Colon (tissue), 2 donors: ENCODE measurements around the gene LSM14A.

Experiments
- FAIRE-seq: peaks from 2 replicates; lab custom pipeline; 2012; peaks lifted over from hg19 to GRCh38; lab: Jason Lieb, UNC
- donor health status: control.
- donor health status: control.

The LSM14A gene

DNA sequence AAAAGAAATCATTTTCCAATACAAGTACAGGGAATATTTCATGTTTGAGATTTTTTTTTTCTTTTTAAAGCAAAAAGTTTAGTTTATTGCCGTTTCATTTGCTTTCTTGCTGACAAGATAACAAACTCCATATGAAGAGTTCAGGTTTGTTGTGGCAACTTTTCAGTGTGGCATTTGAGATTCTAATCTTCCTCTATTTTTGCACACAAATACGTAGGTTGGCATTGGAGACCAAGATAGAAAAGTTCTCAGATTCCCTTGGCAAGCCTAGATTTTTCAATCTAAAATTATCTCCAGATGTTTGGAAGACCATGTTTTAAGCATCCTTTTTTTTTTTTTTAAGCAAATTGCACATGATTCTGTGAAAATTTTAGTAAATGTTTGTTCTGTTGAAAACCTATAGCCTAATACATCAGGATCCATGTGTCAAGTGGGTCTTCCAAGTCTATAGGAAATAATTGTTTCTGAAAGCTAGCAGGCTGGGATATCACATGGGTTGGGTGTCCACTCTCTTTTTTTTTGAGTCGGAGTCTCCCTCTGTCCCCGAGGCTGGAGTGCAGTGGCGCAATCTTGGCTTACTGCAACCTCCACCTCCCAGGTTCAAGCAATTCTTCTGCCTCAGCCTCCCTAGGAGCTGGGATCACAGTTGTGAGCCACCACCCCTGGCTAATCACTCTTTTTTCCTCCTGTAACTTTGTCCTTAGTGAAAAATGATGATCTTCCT lies 84.7 kb downstream of the LSM14A start:
- FAIRE-seq: no peak

DNA sequence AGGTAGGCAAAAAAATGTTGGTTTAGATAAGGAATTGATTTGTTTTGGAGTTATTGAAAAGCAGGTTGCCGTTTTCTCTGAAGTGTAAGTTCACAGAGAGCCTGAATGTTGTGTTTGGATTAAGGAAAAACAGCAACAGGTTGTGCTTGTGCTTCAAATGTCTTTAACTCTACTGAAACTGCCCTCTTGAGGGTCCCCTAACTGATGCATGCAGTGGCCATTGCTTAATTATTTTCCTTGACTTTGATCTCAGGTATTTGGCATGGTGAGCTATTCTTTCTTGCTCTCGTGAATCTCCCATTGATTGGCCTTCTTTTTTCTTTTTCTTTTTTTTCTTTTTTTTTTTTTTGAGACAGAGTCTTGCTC lies 85.2 kb downstream of the LSM14A start:
- FAIRE-seq: no peak

DNA sequence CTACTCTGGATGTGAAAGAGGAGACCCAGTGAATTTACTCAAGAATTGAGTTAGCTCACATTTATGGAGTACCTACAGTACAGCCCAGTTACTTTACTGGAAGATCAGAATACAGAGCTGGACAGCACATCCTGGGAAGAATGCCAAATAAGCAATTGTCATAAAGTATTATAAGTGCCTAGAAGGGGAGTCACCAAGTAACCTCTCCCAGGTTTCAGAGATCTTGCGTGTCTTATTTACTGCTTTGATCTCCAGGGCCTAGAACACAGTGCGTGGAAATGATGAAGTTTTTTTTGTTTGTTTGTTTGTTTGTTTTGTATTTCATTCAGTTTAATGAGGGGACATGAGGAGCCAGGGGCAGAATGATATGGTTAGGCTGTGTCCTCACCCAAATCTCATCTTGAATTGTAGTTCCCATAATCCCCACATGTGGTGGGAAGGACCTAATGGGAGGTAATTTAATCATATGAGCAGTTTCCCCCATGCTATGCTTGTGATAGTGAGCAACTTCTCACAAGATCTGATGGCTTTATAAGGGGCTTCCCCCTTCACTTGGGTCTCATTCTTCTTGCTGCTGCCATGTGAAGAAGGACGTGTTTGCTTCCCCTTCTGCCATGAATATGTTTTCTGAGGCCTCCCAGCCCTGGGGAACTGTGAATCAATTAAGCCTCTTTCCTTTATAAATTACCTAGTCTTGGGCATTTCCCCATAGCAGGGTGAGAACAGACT lies 87.2 kb downstream of the LSM14A start:
- no peak for FAIRE-seq

DNA sequence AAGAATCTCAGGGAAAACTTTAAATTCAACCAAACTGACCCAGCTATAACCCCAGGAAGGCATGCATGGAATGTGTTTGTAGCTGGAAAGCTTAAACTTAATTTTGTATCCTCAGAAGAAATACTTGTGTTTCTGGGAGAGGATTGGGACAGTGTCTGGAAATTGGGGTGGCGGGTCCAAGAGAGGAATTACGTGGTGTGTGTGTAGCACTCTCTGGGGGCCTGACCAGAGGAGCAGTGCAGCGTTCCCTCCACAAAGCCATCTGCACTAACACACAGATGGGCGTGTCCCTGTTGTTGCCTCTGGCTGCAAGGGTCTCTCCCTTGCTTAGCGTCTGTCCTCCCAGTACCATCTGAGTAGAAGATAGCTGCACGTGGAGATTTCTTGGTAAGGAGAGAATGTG lies 88.5 kb downstream of the LSM14A start:
- FAIRE-seq: no peak

DNA sequence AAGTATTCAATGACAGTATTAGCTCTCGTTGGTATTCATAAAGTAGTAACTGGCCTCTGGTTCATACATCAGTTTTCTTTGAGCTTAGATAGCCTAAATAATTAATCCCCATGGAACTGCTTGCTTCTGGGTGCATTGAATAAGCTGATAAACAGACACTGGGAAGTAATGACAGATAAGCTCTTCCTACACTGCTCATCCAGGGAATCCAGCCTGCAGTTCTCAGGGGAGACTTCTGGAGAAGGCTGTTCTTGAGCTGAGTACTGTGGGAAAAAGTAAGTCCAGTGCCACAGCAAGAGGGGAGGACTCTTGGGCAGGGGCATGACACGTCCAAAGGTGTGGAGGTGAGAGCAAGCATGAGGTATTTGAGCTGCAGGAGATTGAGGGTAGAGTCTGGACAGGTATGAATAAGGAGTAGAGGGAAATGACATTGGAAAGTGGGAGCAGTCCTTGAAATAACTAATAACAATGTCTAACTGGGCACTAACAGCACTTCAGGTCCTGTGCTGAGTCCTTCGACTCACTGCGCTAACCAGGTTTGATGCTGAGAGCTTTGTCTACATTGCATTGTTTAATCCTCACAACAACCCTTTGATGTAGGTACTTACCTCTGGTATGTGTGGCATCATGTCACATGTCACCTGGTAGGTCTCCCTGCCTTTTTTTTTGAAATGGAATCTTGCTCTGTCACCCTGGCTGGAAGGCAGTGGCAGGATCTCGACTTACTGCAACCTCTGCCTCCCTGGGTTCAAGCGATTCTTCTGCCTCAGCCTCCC lies 89.2 kb downstream of the LSM14A start:
- no peak for FAIRE-seq

DNA sequence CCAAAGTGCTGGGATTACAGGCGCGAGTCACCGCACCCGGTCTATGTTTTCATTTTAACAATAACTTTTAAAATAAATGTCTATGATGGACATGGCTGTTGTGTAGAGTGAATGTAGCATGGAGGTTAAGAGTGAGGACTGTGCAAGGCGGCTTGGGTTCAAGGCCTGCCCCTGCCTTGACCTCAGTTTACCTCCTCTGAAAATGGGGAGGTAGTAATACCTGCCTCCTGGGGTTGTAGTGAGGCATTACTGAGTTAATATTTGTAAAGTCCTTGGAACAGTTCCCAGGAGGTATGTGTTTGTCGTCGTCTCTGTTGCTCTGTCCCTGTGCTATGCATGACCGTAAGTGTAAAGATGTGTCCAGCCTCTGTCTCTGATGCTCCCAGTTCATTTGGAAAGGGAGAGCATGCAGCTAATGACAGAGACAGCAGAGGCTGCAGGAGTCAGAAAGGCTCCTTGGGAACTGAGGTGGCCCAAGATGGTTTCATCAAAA lies 91.5 kb downstream of the LSM14A start:
- FAIRE-seq: no peak

DNA sequence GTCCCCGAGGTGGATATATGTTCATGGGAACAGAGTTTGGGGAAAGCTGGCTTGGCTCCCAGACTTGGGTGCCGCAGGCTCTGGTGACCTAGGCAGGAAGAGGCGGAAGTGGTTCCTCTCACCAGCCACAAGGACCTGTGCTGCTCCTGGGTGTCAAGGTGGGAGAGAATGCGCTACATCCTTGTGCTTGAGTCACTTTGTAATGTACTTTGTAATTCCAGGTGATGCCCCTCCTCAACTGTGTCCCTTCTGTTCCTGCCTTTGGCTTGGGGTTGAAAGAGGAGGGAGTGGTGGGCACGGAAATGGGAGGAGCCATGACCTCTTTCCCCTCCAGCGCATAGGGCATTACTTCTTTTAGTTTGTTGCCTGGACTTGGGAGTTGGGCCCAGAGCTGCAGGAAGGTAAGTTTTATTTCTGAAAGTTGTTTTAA lies 92.9 kb downstream of the LSM14A start:
- FAIRE-seq: no peak

DNA sequence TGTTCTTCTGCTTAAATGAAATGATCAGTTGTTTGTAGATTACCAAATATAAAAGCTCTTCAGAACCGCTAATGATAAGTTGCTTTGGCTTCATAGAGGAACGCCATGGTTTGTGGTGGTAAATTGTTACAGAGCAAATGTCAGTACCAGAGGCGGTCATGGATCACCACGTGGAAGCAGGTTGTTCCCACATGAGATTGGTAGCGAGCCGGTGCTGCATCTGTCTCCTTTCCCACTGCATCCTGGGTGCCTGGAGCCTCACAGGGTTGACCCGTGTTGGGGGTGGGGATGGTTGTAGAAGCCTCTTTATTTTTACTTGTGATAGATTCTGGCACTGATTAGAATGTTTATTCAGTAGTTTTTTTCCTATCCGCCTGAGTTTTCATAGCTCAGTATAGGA lies 96.8 kb downstream of the LSM14A start:
- FAIRE-seq: no peak

DNA sequence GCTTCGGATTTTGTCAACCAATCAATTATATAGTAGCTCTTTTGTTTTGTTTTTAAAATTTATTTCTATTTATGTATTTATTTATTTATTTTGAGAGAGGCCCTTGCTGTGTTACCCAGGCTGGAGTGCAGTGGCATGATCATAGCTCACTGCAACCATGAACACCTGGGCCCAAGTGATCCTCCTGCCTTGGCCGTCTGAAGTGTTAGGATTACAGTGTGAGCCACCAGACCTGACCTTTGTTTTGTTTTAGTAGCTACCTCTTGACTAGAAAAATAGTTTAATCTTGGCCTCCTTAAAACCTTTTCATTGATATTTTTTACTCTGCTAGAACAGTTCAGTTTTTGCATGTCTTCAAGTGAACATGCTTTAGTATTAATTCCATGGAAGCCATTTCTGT lies 97.2 kb downstream of the LSM14A start:
- FAIRE-seq: no peak

DNA sequence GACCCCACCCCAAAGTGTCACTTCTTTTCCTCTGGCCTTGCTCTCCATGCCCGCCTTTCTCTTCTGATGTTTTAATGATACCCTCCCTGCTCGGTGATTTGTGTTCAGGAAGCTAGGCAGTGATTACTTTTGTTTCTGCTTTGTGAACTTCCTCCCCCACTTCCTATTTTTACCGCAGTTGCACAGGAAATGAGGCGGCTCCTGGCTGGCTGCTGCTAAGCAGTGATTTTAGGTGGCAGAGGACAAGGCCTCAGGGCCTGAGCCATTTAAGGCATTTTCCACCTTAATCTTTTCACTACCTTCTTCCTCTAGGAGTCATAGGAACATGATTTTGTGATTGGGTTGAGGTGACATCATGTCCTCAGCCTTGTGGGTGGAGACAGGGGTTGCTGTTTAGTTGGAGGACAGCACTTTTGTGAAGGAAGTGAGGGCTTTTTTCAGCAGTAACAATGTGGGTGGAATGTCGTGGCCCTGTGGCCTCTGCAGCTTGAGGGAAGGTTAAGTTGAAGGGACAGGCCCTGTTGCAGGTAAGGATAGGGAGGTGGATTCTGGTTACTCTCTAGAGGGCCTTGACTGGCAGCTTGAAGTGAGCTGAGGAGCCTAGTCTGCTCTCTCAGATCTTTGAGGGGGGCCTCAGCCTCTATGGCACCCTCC lies 97.8 kb downstream of the LSM14A start:
- FAIRE-seq: no peak

DNA sequence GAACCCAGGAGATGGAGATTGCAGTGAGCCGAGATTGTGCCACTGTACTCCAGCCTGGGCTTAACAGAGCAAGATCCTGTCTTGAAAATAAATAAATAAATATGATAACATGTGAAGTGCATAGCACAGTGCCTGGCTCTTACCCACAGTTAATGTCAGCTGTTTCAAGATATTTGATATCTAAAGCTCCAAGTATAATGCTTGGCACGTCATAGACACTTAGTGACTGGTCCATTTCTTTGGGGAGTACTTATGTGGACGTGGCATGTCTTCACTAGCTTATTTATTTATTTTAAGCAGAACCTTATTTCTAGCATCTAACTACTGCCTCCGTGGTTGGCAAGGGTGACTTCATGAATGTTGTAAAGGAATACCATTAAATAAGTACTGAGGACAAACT lies 100.8 kb downstream of the LSM14A start:
- FAIRE-seq: no peak

DNA sequence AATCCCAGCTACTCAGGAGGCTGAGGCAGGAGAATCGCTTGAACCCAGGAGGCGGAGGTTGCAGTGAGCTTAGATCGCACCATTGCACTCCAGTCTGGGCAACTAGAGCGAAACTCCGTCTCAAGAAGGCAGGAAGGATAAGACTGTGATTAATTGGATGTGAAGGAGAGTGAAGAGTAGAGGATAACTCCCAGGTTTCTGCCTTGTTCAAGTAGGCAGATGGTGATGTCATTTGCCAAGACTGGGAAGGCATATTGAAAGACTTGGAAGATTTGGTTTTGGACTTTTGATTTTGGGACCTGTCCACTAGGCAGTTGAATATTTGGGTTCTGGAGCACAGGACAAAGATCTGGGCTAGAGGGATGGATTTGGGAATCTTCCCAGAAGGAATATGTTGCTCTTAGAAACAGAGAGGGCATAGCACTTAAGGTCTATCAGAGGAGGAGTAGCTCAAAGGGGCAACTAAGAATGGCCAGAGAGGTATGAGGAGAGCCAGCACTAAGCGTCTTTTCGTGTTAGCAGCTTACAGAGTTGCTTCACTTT lies 102.1 kb downstream of the LSM14A start:
- FAIRE-seq: no peak

DNA sequence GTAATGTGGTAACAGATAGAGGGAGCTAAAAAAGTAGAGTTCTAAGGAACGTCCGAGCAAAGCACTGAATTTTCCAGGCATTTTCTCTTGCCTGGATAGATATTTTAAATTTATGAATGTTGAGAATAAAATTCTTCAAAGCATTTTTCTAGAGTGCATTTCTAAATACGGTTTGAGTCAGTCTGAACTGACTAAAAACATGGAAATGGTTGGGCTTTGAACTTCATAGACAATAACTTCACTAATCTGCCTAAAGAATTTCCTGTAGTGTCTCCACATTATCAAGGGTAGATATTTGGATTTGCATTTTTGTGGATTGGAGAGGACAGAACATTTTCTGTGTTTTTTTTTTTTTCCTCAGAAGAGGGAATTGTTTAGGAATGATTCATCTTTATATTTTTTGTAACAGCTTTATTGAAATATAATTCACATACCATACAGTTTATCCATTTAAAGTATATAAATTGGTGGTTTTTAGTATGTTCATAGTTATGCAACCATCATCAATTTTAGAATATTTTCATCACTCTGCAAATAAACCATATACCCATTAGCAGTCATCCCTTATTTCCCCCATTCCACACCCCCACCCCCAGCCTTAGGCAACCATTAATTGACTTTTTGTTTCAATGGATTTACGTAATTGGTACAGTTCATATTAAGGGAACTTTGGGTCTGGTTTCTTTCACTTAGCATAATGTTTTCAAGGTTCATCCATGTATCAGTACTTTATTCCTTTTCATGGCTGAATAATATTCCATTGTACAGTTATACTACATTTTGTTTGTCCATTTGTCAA lies 102.7 kb downstream of the LSM14A start:
- FAIRE-seq: no peak

DNA sequence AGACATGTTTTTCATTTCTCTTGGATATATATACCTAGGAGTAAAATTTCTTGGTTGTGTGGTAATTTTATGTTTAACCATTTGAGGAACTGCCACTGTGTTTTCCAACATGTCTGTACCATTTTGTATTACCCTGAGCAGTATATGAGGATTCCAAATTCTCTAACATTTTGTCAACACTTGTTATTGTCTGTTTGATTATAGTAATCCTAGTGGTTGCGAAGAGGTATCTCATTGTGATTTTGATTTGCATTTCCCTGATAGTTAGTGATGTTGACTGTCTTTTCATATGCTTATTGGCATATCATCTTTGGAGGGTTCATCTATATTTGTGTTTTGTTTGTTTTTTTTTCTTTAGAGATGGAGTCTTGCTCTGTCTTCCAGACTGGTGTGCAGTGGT lies 103.4 kb downstream of the LSM14A start:
- no peak for FAIRE-seq

DNA sequence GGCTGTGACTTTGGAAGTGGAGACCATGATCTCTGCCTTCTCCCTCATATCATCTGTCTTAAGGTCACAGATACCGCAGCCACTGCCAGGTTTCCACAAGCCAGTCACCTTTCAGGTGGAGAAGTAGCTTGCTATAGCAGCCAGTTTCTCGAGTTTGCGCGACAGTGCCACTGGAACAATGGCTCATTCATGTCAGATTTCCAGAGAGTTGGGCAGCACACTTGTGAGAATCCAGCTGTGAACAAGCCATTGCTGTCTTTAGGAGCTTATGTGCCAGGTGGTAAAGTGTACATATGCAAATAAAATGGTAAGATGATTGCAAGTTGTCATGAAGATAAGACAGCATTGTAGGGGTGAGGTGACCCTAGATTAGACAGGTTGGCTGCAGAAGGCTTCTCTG lies 104.3 kb downstream of the LSM14A start:
- FAIRE-seq: no peak

DNA sequence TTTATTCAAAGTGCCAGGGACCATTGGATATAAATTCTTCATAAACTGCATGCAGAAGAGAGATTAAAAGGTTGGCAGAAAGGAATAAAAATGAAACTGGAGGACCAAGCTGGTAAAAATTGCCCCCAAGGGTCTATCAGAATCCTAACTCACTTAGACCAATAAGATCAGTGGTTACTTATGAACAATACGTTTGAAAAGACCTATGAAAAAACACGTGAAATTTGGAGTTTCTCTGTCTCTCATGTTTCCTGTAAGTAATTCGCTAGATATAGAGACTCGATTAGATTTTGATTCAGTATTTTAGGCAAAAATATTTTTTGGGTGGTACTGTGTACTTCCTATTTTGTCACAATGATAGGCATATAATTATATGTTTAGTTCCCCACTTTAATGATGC lies 104.9 kb downstream of the LSM14A start:
- no peak for FAIRE-seq

DNA sequence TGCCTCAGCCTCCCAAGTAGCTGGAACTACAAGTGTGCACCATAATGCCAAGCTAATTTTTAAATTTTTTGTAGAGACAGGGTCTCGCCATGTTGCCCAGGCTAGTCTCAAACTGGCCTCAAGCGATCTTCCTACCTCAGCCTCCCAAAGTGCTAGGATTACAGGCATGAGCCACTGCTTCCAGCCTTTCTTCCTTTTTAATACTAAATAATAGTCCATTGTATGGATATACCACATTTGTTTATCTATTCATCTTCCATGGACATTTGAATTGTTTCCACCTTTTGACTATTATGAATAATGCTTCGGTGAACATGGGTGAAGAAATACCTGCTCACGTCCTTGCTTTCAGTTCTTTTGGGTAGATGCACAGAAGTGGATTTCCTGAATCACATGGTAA lies 106.5 kb downstream of the LSM14A start:
- FAIRE-seq: no peak
